ENCODE measurements around the gene FMNL2. TPM values are rescaled to one million over a fixed set of nuclear protein-coding genes. Genes with fewer than 3 reads are reported as not detected.

Gene FMNL2
- total and polyA plus RNA-seq, 2 experiments from 2014 or later = 16.5 to 45.4 TPM

GRCh38 chr2:152571048-152571766 lies 236.2 kb downstream of the FMNL2 start:
- peak overlapping the region; percentile 35; the same call in 1 of the 2 replicates for H3K27ac ChIP-seq (ENCODE audit: low read depth)
- H3K36me3 ChIP-seq (ENCODE audit: insufficient read depth) = no peaks in the 10 kb centered on the region
- no peaks in the 10 kb centered on the region; the same call in 1 of the 2 replicates for H3K79me2 ChIP-seq (replicated peaks; ENCODE audit: insufficient read depth)
- no peaks in the 10 kb centered on the region for H3F3A ChIP-seq (replicated peaks; ENCODE audit: low read depth)
- peak; percentile 49 for ATAC-seq
- Mint-ChIP-seq H3K27ac (no peak overlapping the region), H3K4me3 (no peak overlapping the region), H3K4me1 (no peaks in the 10 kb centered on the region), H3K27me3 (ENCODE audit: insufficient read depth, low read depth, poor library complexity) (peaks cover 2% of the 10 kb centered on the region), H3K9me3 (no peaks in the 10 kb centered on the region), H3K36me3 (ENCODE audit: low read depth) (peaks cover 5% of the 10 kb centered on the region; the same call in 2 of the 3 replicates)
- H3K27me3 ChIP-seq (ENCODE audit: insufficient read depth) = no peaks in the 10 kb centered on the region
- H3K4me2 ChIP-seq = no peak overlapping the region
- DNase-seq (ENCODE audit: low spot score) = no peak
- no peaks in the 10 kb centered on the region for H3K4me1 ChIP-seq (ENCODE audit: insufficient read depth)
- peaks cover 3% of the 10 kb centered on the region; the same call in 1 of the 2 replicates for H4K20me1 ChIP-seq (replicated peaks; ENCODE audit: insufficient read depth)
- no peaks in the 10 kb centered on the region for H3K9me2 ChIP-seq (ENCODE audit: insufficient read depth)
- no peak overlapping the region for H2AFZ ChIP-seq
- no peak overlapping the region for H3K4me3 ChIP-seq
- TF ChIP-seq POLR2AphosphoS5 (IDR thresholded peaks at IDR 0.05; ENCODE audit: low read depth) (no peak), REST (IDR thresholded peaks at IDR 0.05; ENCODE audit: unreplicated experiment) (no peak), JUNB (IDR thresholded peaks at IDR 0.05; ENCODE audit: unreplicated experiment) (no peak), STAT1 (IDR thresholded peaks at IDR 0.05; ENCODE audit: unreplicated experiment) (no peak), NANOG (IDR thresholded peaks at IDR 0.05; ENCODE audit: borderline replicate concordance) (no peak), EZH2 (IDR thresholded peaks at IDR 0.05; ENCODE audit: low read depth, unreplicated experiment) (no peak), EZH2phosphoT487 (IDR thresholded peaks at IDR 0.05; ENCODE audit: unreplicated experiment) (no peak), ETS1 (IDR thresholded peaks at IDR 0.05) (no peak), CREB1 (CRISPR knock-in tag; IDR thresholded peaks at IDR 0.05; ENCODE audit: low read depth) (no peak), ZNF462 (CRISPR knock-in tag; IDR thresholded peaks at IDR 0.05) (no peak), CTCF (conservative IDR thresholded peaks at IDR 0.05; ENCODE audit: low read depth in 2 of 2) (no peak), ZNF331 (CRISPR knock-in tag; IDR thresholded peaks at IDR 0.05; ENCODE audit: low read depth) (no peak), ZNF114 (CRISPR knock-in tag; IDR thresholded peaks at IDR 0.05) (no peak)
